IPS-NIHi11 (cell line): ENCODE data around the gene SEMA7A.
A peak's percentile ranks its signal among the peaks of the same experiment; 100 is the strongest.

Source experiments
- DNase-seq: peaks from one replicate; pipeline ENCODE4 v3.0.0; 2012; ENCODE audit warnings: mixed read lengths, low spot score

The SEMA7A gene

GRCh38 chr15:74415966-74416916 lies 17.5 kb downstream of the SEMA7A start:
- DNase-seq = no peak

- no peak for DNase-seq
Measured at GRCh38 chr15:74414603-74415338, 19.0 kb downstream of the SEMA7A start.

- no peak for DNase-seq
Measured at GRCh38 chr15:74414081-74414580, 19.6 kb downstream of the SEMA7A start.

GRCh38 chr15:74413350-74414080 lies 20.2 kb downstream of the SEMA7A start:
- no peak for DNase-seq

- no peak for DNase-seq
Measured at GRCh38 chr15:74412159-74412558, 21.6 kb downstream of the SEMA7A start.

GRCh38 chr15:74411686-74412085 lies 22.1 kb downstream of the SEMA7A start:
- DNase-seq = no peak

- DNase-seq = no peak
Measured at GRCh38 chr15:74410502-74410901, 23.3 kb downstream of the SEMA7A start.

GRCh38 chr15:74409225-74409624 lies 24.5 kb downstream of the SEMA7A start:
- DNase-seq = no peak

GRCh38 chr15:74408815-74409214 lies 24.9 kb downstream of the SEMA7A start:
- DNase-seq = no peak

- DNase-seq = no peak
Measured at GRCh38 chr15:74408385-74408784, 25.4 kb downstream of the SEMA7A start.

- peak; percentile 84 for DNase-seq
Measured at GRCh38 chr15:74406992-74407705, 26.6 kb downstream of the SEMA7A start.

- no peak for DNase-seq
Measured at GRCh38 chr15:74406517-74406916, 27.2 kb downstream of the SEMA7A start.

GRCh38 chr15:74405823-74406222 lies 27.9 kb downstream of the SEMA7A start:
- DNase-seq = no peak

GRCh38 chr15:74403991-74404563 lies 29.7 kb downstream of the SEMA7A start:
- DNase-seq = no peak

- DNase-seq = no peak
Measured at GRCh38 chr15:74403588-74403919, 30.2 kb downstream of the SEMA7A start.

- DNase-seq = no peak
Measured at GRCh38 chr15:74402873-74403587, 30.7 kb downstream of the SEMA7A start.

- no peak for DNase-seq
Measured at GRCh38 chr15:74402337-74402841, 31.4 kb downstream of the SEMA7A start.

GRCh38 chr15:74400915-74401757 lies 32.6 kb downstream of the SEMA7A start:
- DNase-seq = no peak

- no peak for DNase-seq
Measured at GRCh38 chr15:74400313-74400860, 33.4 kb downstream of the SEMA7A start.
